Caco-2 (cell line): ENCODE data around the gene DRAP1. TPM values are rescaled to one million over a fixed set of nuclear protein-coding genes. Genes with fewer than 3 reads are reported as not detected.

Experiments used
- BruUV-seq: library from RNA; stranded (reverse); fragments of 400-500 nt; replicated peaks from 2 replicates; lab custom pipeline; 2021; lab: Mats Ljungman, UMichigan
- CTCF ChIA-PET: fragments of 300-600 bp; sonication (Branson Sonifier 250); formaldehyde crosslinking; loops from one replicate; lab custom pipeline; 2022; ENCODE audit warnings: antibody characterized with exemption; lab: Charles Lee
- POLR2A ChIA-PET: fragments of 300-600 bp; sonication (Branson Sonifier 250); formaldehyde crosslinking; loops from one replicate; lab custom pipeline; 2022; ENCODE audit warnings: antibody characterized with exemption; lab: Charles Lee
- DNase-seq, 2 experiments: peaks; one replicate each; pipeline versions ENCODE4 v3.0.0 to v3.0.0-alpha.2; 2020 to 2022
- H3K27me3 ChIP-seq: replicated peaks from 2 replicates; pipeline ENCODE4 v1.6.0; 2011; ENCODE audit warnings: low read length; ENCODE audit not compliant: control insufficient read depth, insufficient read depth
- H3K36me3 ChIP-seq: 2 replicates; pipeline ENCODE4 v1.5.1; 2011; ENCODE audit warnings: low read length; ENCODE audit not compliant: control insufficient read depth, insufficient read depth
- H3K4me1 ChIP-seq: fragments of 250-450 bp; sonication (Bioruptor Pico); 2 replicates; pipeline ENCODE4 v1.5.1; 2020; ENCODE audit warnings: mild to moderate bottlenecking
- H3K4me3 ChIP-seq: 2 replicates; pipeline ENCODE4 v1.5.1; 2011; ENCODE audit warnings: low read depth, mild to moderate bottlenecking, control low read depth, low read length
- H3K9me3 ChIP-seq: fragments of 250-450 bp; sonication (Bioruptor Pico); 2 replicates; pipeline ENCODE4 v1.5.1; 2020; ENCODE audit warnings: mild to moderate bottlenecking, moderate library complexity
- H3K27ac Mint-ChIP-seq: one replicate; pipeline ENCODE4 v1.8.0; 2022; ENCODE audit warnings: mixed read lengths; ENCODE audit not compliant: unreplicated experiment
- H3K27me3 Mint-ChIP-seq: one replicate; pipeline ENCODE4 v1.8.0; 2022; ENCODE audit warnings: mixed read lengths; ENCODE audit not compliant: insufficient read depth, unreplicated experiment
- H3K36me3 Mint-ChIP-seq: one replicate; pipeline ENCODE4 v1.8.0; 2022; ENCODE audit warnings: mild to moderate bottlenecking, mixed read lengths; ENCODE audit not compliant: insufficient read depth, unreplicated experiment
- H3K4me1 Mint-ChIP-seq: one replicate; pipeline ENCODE4 v1.8.0; 2022; ENCODE audit warnings: low read depth, mixed read lengths; ENCODE audit not compliant: unreplicated experiment
- H3K4me3 Mint-ChIP-seq: one replicate; pipeline ENCODE4 v1.8.0; 2022; ENCODE audit warnings: mild to moderate bottlenecking, moderate library complexity, mixed read lengths; ENCODE audit not compliant: unreplicated experiment
- H3K9me3 Mint-ChIP-seq: one replicate; pipeline ENCODE4 v1.8.0; 2022; ENCODE audit warnings: mixed read lengths; ENCODE audit not compliant: unreplicated experiment
- intact Hi-C: fragments of 100-400 bp; cut with micrococcal nuclease; formaldehyde crosslinking; loops from one replicate; pipeline ENCODE4 v1.10.0; 2022; ENCODE audit not compliant: unreplicated experiment
- total RNA-seq: library from RNA; stranded (reverse); gene quantifications from 2 replicates; pipeline ENCODE4 v1.2.3, GENCODE V29; 2022
- TF ChIP-seq, protein P1 (sequence below), 2 experiments: fragments of 200-600 bp in 1 of 2; IDR thresholded peaks; 1 replicate in 1 of 2; 2 replicates in 1 of 2; pipeline versions ENCODE4 v1.5.1 to v1.8.0; 2011 to 2022; ENCODE audit warnings: antibody characterized with exemption in 1 of 2, control low read depth in 1 of 2, inconsistent platforms in 1 of 2, low read depth in 1 of 2, low read length in 1 of 2, mild to moderate bottlenecking in 1 of 2, moderate library complexity in 1 of 2; ENCODE audit not compliant: insufficient read depth in 1 of 2, severe bottlenecking in 1 of 2, unreplicated experiment in 1 of 2

The DRAP1 gene
- total RNA-seq, 1 experiment from 2014 or later = 91.0 TPM

DNA sequence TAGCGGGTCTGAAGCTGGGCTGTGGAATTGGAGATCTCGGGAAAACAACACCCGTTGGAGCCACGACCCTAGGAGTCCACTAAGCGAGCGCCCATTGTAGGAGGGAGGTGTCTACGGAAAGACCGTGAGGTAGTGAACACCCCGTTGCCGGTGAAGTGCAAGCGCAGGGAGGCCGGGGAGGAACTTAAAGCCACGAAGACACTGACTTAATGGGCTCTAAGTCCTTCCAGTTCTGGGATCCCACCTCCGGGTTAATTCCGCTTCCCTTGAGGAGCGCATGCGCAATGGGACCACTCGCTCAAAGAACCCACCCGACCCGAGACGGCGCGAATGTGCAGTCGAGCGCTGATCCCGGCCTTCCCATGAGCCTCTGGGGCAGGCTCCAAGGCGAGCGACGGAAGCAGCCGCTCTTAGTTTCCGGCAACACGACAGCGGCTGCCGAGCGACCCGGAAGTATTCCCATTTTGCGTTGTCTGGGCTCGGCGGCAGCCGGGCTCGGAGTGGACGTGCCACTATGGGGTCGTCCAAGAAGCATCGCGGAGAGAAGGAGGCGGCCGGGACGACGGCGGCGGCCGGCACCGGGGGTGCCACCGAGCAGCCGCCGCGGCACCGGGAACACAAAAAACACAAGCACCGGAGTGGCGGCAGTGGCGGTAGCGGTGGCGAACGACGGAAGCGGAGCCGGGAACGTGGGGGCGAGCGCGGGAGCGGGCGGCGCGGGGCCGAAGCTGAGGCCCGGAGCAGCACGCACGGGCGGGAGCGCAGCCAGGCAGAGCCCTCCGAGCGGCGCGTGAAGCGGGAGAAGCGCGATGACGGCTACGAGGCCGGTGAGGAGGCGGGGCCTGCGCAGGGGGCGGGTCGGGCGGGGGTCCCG is 42.3 kb downstream of the DRAP1 start, which contains the start of gene SART1:
SART1 (plus strand) TSS at position 468 of the 874 bp plus-strand sequence; CDS start at position 515, 47 bp downstream.
- CTCF ChIA-PET = interaction anchor here (1.0 to 2.3 kb wide), 3 partner anchors 71 to 101 kb away, joined by 3 to 6 read pairs (median 4); partner anchors contain the start of genes CCDC85B, FIBP and MUS81
- intact Hi-C loops = loop anchor here (1.0 to 5.0 kb wide), 4 partner anchors 9 to 71 kb away; partner anchors contain the start of genes BANF1, C11orf68, CCDC85B and DRAP1
- H3K36me3 ChIP-seq = peaks cover 1% of the 10 kb centered on the region
- Mint-ChIP-seq H3K9me3 (no peaks in the 10 kb centered on the region), H3K4me3 (peak within 1 kb of the TSS; percentile 72), H3K27me3 (no peaks in the 10 kb centered on the region), H3K27ac (peak within 1 kb of the TSS; percentile 95), H3K4me1 (peaks cover 13% of the 10 kb centered on the region), H3K36me3 (peaks cover 40% of the 10 kb centered on the region)
- H3K4me1 ChIP-seq = peaks cover 17% of the 10 kb centered on the region
- peak within 1 kb of the TSS; percentile 94 for H3K4me3 ChIP-seq
- TSS peak; percentile 96 for BruUV-seq
- H3K27me3 ChIP-seq = no peaks in the 10 kb centered on the region
- H3K9me3 ChIP-seq = no peaks in the 10 kb centered on the region
- POLR2A ChIA-PET = interaction anchor here (0.9 kb wide), 1 partner anchor 90 kb away, joined by 3 read pairs; no protein-coding TSS in a partner anchor
- peak; percentile 96 to 98 for DNase-seq
- TF ChIP-seq, protein P1, sequence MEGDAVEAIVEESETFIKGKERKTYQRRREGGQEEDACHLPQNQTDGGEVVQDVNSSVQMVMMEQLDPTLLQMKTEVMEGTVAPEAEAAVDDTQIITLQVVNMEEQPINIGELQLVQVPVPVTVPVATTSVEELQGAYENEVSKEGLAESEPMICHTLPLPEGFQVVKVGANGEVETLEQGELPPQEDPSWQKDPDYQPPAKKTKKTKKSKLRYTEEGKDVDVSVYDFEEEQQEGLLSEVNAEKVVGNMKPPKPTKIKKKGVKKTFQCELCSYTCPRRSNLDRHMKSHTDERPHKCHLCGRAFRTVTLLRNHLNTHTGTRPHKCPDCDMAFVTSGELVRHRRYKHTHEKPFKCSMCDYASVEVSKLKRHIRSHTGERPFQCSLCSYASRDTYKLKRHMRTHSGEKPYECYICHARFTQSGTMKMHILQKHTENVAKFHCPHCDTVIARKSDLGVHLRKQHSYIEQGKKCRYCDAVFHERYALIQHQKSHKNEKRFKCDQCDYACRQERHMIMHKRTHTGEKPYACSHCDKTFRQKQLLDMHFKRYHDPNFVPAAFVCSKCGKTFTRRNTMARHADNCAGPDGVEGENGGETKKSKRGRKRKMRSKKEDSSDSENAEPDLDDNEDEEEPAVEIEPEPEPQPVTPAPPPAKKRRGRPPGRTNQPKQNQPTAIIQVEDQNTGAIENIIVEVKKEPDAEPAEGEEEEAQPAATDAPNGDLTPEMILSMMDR (IDR thresholded peaks at IDR 0.05; ENCODE audit: insufficient read depth in 1 of 2, low read depth in 1 of 2, low read length in 1 of 2, severe bottlenecking in 1 of 2, unreplicated experiment in 1 of 2) = no peak

DNA sequence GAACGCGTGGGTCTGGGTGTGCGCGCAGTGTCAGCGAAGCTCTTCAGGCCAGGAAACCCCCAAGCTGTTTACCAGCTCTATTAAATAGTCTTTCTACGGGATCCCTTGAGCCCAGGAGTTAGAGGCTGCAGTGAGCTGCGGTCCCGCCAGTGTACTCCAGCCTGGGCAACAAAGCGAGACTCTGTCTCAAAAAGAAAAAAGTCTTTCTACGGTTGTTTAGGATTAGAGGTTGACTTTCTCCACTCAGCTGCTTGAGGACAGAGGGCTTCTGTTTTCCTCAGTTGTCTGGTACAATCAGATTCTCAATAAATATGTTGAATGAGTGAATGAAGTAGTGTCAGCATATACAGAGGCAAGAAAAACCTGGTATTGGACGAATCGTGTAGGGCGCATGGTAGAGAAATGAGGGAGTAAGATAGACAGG is 42.9 kb downstream of the DRAP1 start:
- intact Hi-C loops = loop anchor here (5.0 kb wide), 1 partner anchor 45 kb away; the partner anchor contains the start of genes C11orf68 and DRAP1
- peaks cover 43% of the 10 kb centered on the region for H3K36me3 Mint-ChIP-seq
- H3K4me1 ChIP-seq = peaks cover 12% of the 10 kb centered on the region
- H3K27me3 Mint-ChIP-seq = no peaks in the 10 kb centered on the region
- peak overlapping the region; percentile 94 for H3K4me3 ChIP-seq
- H3K27ac Mint-ChIP-seq = peak overlapping the region; percentile 73
- H3K9me3 ChIP-seq = no peaks in the 10 kb centered on the region
- no peak for DNase-seq
- TF ChIP-seq, protein P1 (IDR thresholded peaks at IDR 0.05; ENCODE audit: insufficient read depth in 1 of 2, low read depth in 1 of 2, low read length in 1 of 2, severe bottlenecking in 1 of 2, unreplicated experiment in 1 of 2) = no peak
- H3K4me1 Mint-ChIP-seq = peaks cover 13% of the 10 kb centered on the region
- CTCF ChIA-PET = interaction anchor here (1.2 to 2.3 kb wide), 2 partner anchors 72 to 102 kb away, joined by 3 to 6 read pairs; partner anchors contain the start of genes CCDC85B and MUS81
- H3K9me3 Mint-ChIP-seq = no peaks in the 10 kb centered on the region
- no peaks in the 10 kb centered on the region for H3K27me3 ChIP-seq
- BruUV-seq = TSS peak; percentile 53
- peak overlapping the region; percentile 72 for H3K4me3 Mint-ChIP-seq
- POLR2A ChIA-PET = interaction anchor here (0.6 to 0.9 kb wide), 2 partner anchors 9 to 89 kb away, joined by 3 read pairs; no protein-coding TSS in a partner anchor
- peaks cover 1% of the 10 kb centered on the region for H3K36me3 ChIP-seq

DNA sequence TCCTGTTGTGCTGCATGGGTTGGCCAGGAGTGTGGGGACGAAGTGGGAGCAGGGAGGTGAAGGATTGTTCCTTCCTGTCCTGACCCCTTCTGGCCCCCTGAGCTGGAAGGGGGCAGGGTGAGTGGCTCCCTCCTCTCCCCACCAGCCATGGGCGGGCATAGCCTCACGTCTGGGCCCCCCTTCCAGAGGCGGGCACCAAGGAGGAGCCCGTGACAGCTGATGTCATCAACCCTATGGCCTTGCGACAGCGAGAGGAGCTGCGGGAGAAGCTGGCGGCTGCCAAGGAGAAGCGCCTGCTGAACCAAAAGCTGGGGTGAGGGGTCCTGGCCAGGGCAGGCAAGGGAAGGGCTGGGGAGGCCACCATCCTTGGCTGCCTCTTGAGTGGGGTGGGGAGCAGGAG is 45.7 kb downstream of the DRAP1 start:
- intact Hi-C loops = loop anchor here (5.0 kb wide), 1 partner anchor 48 kb away; the partner anchor contains the start of genes C11orf68 and DRAP1
- H3K27me3 ChIP-seq = no peaks in the 10 kb centered on the region
- DNase-seq = no peak
- H3K9me3 Mint-ChIP-seq = no peaks in the 10 kb centered on the region
- H3K4me1 Mint-ChIP-seq = peaks cover 13% of the 10 kb centered on the region
- H3K4me1 ChIP-seq = peaks cover 12% of the 10 kb centered on the region
- no peak overlapping the region for H3K27ac Mint-ChIP-seq
- no peaks in the 10 kb centered on the region for H3K27me3 Mint-ChIP-seq
- H3K4me3 ChIP-seq = no peak overlapping the region
- no TSS peak for BruUV-seq
- no peaks in the 10 kb centered on the region for H3K9me3 ChIP-seq
- POLR2A ChIA-PET = no interaction called here
- H3K36me3 Mint-ChIP-seq = peaks cover 51% of the 10 kb centered on the region
- TF ChIP-seq, protein P1 (IDR thresholded peaks at IDR 0.05; ENCODE audit: insufficient read depth in 1 of 2, low read depth in 1 of 2, low read length in 1 of 2, severe bottlenecking in 1 of 2, unreplicated experiment in 1 of 2) = no peak
- H3K4me3 Mint-ChIP-seq = no peak overlapping the region
- H3K36me3 ChIP-seq = peaks cover 1% of the 10 kb centered on the region
- CTCF ChIA-PET = no interaction called here
